Measurements from ENCODE around the gene VSTM4.

Gene VSTM4

DNA sequence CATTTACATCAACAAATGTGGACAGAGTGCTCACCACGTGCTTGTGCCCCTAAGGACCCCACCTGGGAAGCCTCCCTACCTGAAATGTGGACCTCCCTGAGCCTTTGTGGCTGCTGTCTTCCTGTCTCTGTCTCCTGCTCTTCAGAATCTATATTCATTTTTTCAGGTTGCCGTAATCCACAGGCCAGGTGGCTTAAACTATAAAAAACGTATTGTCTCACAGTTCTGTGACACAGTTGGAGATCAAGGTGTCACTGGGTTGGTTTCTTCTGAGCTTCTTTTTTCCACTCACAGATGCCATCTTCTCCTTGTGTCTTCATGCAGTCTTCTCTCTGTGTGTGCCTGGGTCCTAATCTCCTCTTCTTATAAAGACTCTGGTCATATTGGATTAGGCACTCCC is 5.6 kb upstream of the VSTM4 start:
- Histone ChIP-seq H2AFZ (ENCODE audit: low read depth, low read length) (no peak overlapping the region), H3K79me2 (ENCODE audit: low read length) (no peaks in the 10 kb centered on the region), H3K9ac (ENCODE audit: low read length) (no peak overlapping the region), H3K4me2 (ENCODE audit: low read length) (no peak overlapping the region), H3K36me3 (replicated peaks; ENCODE audit: low read depth, low read length) (no peaks in the 10 kb centered on the region), H4K20me1 (ENCODE audit: insufficient read depth, low read length) (no peaks in the 10 kb centered on the region), H3K9me3 (ENCODE audit: insufficient read depth, low read length) (no peaks in the 10 kb centered on the region), H3K4me1 (ENCODE audit: low read length) (peaks cover 6% of the 10 kb centered on the region; the same call in 1 of the 2 replicates), H3K4me3 (ENCODE audit: low read length) (no peak overlapping the region), H3K27me3 (ENCODE audit: low read depth, low read length) (no peaks in the 10 kb centered on the region), H3K27ac (ENCODE audit: low read length) (no peak overlapping the region)
- TF ChIP-seq EZH2phosphoT487 (IDR thresholded peaks at IDR 0.05; ENCODE audit: low read depth): no peak
- TF ChIP-seq, protein P1, sequence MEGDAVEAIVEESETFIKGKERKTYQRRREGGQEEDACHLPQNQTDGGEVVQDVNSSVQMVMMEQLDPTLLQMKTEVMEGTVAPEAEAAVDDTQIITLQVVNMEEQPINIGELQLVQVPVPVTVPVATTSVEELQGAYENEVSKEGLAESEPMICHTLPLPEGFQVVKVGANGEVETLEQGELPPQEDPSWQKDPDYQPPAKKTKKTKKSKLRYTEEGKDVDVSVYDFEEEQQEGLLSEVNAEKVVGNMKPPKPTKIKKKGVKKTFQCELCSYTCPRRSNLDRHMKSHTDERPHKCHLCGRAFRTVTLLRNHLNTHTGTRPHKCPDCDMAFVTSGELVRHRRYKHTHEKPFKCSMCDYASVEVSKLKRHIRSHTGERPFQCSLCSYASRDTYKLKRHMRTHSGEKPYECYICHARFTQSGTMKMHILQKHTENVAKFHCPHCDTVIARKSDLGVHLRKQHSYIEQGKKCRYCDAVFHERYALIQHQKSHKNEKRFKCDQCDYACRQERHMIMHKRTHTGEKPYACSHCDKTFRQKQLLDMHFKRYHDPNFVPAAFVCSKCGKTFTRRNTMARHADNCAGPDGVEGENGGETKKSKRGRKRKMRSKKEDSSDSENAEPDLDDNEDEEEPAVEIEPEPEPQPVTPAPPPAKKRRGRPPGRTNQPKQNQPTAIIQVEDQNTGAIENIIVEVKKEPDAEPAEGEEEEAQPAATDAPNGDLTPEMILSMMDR (IDR thresholded peaks at IDR 0.05; ENCODE audit: low read depth, low read length): no peak

DNA sequence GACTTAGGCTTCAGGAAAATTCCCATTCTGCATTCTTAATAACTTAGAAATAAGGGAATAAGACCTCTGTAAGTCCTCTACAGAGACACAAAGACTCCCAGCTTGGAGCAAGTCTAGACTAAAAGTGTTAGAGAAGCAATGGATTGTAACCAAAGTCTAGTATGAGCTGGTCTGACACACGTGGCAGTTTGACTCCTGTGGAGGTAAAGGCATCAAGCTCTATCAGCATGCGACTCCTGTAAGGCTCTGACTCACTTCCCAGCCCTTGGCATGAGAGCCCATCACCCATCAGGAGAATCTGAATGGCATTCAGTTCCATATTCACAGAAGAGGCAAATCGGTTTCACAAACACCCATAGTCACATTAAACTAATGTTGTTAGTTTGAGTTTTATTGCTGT is 4.4 kb upstream of the VSTM4 start:
- H3K4me2 ChIP-seq (ENCODE audit: low read length): no peak overlapping the region
- peaks cover 6% of the 10 kb centered on the region; the same call in 1 of the 2 replicates for H3K4me1 ChIP-seq (ENCODE audit: low read length)
- no peak overlapping the region for H3K9ac ChIP-seq (ENCODE audit: low read length)
- no peak overlapping the region for H2AFZ ChIP-seq (ENCODE audit: low read depth, low read length)
- H3K36me3 ChIP-seq (replicated peaks; ENCODE audit: low read depth, low read length): no peaks in the 10 kb centered on the region
- no peaks in the 10 kb centered on the region for H3K27me3 ChIP-seq (ENCODE audit: low read depth, low read length)
- H3K4me3 ChIP-seq (ENCODE audit: low read length): no peak overlapping the region
- TF ChIP-seq, protein P1 (IDR thresholded peaks at IDR 0.05; ENCODE audit: low read depth, low read length): no peak
- no peak for TF ChIP-seq EZH2phosphoT487 (IDR thresholded peaks at IDR 0.05; ENCODE audit: low read depth)
- no peak overlapping the region for H3K27ac ChIP-seq (ENCODE audit: low read length)
- no peaks in the 10 kb centered on the region for H4K20me1 ChIP-seq (ENCODE audit: insufficient read depth, low read length)
- H3K9me3 ChIP-seq (ENCODE audit: insufficient read depth, low read length): no peaks in the 10 kb centered on the region
- H3K79me2 ChIP-seq (ENCODE audit: low read length): no peaks in the 10 kb centered on the region

DNA sequence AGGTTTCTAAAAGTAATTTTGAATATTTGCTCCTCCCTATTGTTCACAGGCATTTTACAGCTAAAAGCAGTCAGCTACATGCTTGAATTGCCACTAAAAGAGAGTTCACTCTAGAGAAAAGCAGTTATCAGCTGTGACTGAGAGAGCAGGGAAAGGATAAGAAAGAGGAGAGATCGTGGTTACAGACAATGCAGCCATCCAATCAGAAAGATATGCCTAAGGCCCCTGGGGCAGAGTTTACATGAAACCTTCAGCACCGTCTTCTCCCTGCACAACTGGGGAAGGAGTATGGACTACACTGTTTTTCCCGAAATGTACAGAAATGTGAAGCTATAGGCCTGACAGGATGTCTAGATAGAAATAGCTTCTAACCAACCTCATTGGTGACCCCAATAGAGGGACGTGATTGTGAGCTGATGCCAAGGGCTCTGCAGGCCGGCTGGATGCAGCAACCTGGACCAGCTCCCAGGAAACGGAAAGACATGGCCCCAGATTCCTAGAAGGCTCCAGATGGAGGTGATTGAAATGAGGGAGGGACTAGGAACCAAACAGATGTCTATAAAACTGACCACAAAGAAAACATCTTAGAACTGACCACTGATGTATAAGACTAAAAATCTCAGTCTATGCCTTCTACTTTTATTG is 3.2 kb upstream of the VSTM4 start:
- H3K4me2 ChIP-seq (ENCODE audit: low read length): no peak overlapping the region
- TF ChIP-seq EZH2phosphoT487 (IDR thresholded peaks at IDR 0.05; ENCODE audit: low read depth): no peak
- TF ChIP-seq, protein P1 (IDR thresholded peaks at IDR 0.05; ENCODE audit: low read depth, low read length): no peak

DNA sequence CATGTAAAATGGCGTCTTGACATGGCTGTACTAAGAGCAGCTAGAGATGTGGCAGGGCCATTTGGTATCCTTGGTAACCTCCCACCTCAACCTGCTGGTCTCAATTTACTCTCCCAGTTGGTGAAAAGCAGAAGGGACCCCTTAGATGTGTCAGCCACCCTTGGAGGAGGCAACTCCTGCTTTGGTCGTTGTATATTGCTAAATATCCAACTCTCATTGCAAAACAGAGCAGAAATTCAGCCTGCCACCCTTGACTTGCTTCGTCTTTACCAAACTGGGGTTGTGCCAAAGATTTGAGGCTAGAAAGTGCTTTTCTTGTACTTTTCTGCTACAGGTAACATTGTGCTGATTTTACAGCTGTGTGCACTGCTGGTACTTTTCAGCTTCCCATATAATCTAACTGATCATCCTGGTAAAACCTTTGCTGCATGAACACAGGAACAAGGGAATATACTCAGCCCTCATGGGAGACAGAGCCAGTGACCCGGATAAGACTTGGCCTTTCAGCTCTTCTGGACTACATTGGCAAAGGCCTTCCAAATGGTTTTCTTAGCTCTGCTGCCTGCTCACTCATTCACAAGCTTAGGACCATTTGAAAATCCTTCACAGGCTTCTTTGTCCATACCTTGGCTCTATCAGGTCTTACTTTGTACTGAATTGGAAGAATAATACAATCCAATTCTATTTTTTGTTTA is 2.2 kb upstream of the VSTM4 start:
- TF ChIP-seq, protein P1 (IDR thresholded peaks at IDR 0.05; ENCODE audit: low read depth, low read length): no peak
- no peak for TF ChIP-seq EZH2phosphoT487 (IDR thresholded peaks at IDR 0.05; ENCODE audit: low read depth)
- Histone ChIP-seq H3K27me3 (ENCODE audit: low read depth, low read length) (no peaks in the 10 kb centered on the region), H4K20me1 (ENCODE audit: insufficient read depth, low read length) (no peaks in the 10 kb centered on the region), H3K79me2 (ENCODE audit: low read length) (no peaks in the 10 kb centered on the region), H3K4me2 (ENCODE audit: low read length) (no peak overlapping the region), H3K36me3 (replicated peaks; ENCODE audit: low read depth, low read length) (no peaks in the 10 kb centered on the region), H3K9me3 (ENCODE audit: insufficient read depth, low read length) (no peaks in the 10 kb centered on the region), H3K27ac (ENCODE audit: low read length) (no peak overlapping the region), H2AFZ (ENCODE audit: low read depth, low read length) (no peak overlapping the region), H3K4me3 (ENCODE audit: low read length) (no peak overlapping the region), H3K9ac (ENCODE audit: low read length) (no peak overlapping the region), H3K4me1 (ENCODE audit: low read length) (no peaks in the 10 kb centered on the region)

More for the DNA sequence above, 3.2 kb upstream of the VSTM4 start:
- Histone ChIP-seq H2AFZ (ENCODE audit: low read depth, low read length) (no peak overlapping the region), H3K27ac (ENCODE audit: low read length) (no peak overlapping the region), H3K27me3 (ENCODE audit: low read depth, low read length) (no peaks in the 10 kb centered on the region), H3K9me3 (ENCODE audit: insufficient read depth, low read length) (no peaks in the 10 kb centered on the region), H3K4me3 (ENCODE audit: low read length) (no peak overlapping the region), H3K4me1 (ENCODE audit: low read length) (no peaks in the 10 kb centered on the region), H3K79me2 (ENCODE audit: low read length) (no peaks in the 10 kb centered on the region), H3K9ac (ENCODE audit: low read length) (no peak overlapping the region), H3K36me3 (replicated peaks; ENCODE audit: low read depth, low read length) (no peaks in the 10 kb centered on the region), H4K20me1 (ENCODE audit: insufficient read depth, low read length) (no peaks in the 10 kb centered on the region)

Data from OCI-LY3 (cell line).